Occipital lobe (tissue), 2 donors: ENCODE data around the gene TMEM161B. TPM values are rescaled to one million over a fixed set of nuclear protein-coding genes. Genes with fewer than 3 reads are reported as not detected.
"Not testable (repeated sequence)": the region's sequence is repeated elsewhere in the genome, so short reads cannot be mapped to it uniquely, and the experiment has no call there.

ENCODE experiments used
- DNase-seq: peaks from one replicate; lab custom pipeline; 2025; lab: John Stamatoyannopoulos, UW
- total RNA-seq: library from RNA; depleted of rRNA; stranded (reverse); fragments of >200 nt; gene quantifications from one replicate; pipeline ENCODE4 v1.2.3, GENCODE V29; 2014

Gene TMEM161B
- 58.3 TPM for total RNA-seq

DNA sequence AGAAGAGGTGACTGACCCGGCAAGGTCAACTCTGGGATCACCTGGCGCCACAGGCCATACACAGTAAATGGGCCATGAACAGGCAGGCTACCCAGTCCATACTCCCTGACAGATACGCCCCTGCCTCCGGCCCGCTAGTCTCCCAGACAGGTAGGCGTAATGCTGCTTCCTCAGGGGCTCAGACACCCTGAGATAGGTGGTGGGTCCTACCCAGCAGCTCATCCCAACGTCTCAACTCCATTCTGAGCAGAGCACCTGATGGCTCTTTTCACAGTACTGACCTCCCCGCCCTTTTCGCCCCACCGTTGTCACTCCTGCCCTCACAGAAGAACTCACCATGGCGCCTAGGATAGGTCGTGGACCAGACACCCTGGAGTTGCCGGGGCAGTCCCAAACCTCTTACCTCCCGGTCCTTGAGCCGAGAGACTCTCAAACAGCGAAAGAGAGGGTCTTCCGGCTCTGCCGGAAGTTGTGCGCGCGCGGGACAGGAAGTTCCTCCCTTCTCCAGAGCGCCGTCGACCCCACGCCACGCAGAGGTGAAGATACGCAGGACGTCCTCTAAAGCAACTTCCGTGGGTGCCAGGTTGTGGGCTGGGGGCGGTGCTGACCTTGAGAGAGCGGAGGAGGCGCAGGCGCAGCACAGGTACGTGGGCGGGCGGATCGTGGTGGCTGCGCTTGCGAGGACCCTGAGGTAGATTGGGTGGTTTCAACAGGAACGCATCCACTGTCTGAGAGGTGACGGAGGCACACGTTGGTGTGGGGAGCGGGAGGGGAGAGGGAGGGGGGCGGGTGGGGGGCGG, at the start of gene TMEM161B:
Gene TMEM161B (minus strand): TSS at position 461 of the 800 bp plus-strand sequence. CDS start 122 bp downstream, at position 339.
- DNase-seq = peak; percentile 84

DNA sequence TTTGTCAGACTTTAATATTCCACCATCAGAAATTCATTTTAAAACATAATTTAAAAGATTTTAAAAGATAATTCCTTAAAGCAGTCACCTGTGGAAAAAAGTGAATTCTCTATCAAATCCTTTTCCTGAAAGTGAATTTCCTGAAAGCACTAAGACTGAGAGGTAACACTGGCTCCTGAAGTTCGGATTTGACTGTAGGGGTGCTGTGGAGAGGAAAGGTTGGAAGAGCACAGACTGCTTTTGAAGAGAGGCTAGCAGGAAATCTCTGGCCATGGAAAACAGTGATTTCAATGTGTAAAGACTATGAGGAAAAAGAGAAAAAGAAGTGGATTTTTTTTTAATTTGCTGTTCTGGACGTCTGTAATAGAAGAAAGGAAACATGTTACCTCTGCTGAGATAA, 35.7 kb upstream of the TMEM161B start:
- no peak for DNase-seq

DNA sequence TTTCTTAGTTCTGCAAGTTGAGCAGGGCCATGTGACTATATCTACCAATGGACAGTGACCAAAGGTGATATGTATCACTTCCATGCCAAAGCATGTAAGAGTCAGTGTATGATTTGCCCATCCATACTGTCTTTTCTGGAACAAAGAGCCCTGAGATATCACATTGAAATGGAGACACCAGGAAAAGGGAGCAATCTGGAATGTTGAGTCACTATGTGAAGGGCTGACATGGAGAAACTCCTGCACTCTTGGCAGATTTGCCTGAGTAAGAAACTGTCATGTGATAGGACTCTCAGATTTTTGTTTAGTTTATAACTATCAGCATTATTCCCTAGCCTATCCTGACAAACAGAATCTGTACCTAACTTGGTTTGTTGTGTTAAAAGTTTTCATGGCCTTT, 29.8 kb upstream of the TMEM161B start:
- no peak for DNase-seq

DNA sequence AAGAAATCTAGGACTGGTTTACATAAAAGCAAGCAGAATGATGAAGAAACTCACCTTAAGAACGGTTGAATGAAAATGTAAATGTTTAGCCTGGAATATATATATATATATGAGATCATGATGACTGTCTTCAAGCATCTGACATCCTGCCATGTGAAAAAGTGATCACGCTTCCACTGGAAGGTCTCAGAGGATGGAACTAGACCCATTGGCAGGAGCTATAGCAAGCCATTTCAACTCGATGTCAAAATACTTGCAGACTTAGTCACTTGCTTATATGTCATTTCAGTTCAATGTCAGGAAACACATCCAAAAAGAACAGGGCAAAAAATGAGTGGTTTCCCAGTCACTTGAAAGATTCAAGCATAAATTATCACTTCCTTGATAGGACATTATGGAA, 22.2 kb upstream of the TMEM161B start:
- no peak for DNase-seq

DNA sequence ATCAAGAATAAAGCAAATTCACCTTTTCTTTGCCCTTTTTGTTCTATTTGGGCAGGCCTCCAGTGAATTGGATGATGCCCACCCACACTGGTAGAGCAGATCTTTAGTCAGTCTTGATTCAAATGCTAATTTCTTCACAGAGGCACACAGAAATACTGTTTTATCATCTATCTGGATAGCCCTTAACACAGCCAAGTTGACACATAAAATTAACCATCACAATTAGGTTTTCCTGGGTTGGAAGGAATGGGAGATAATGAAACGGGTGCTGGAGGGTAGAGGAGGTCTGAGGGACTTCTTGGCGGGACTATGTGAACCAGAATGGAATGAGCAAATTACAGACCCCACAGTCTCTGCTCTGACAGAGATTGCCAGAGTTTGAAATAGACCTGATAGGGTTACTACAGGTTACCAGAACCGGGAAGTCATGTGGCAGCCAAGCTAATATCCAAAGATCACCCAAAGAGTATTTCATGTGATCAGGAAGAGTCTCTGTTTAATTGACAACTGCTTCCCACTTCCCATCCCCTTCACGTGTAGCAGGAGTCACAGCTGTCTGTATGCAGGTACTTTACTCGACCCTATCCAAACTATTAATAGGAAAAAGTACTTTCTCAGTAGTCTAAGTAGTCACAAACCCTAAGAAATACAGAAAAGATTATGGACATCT, 20.0 kb upstream of the TMEM161B start:
- DNase-seq = no peak

DNA sequence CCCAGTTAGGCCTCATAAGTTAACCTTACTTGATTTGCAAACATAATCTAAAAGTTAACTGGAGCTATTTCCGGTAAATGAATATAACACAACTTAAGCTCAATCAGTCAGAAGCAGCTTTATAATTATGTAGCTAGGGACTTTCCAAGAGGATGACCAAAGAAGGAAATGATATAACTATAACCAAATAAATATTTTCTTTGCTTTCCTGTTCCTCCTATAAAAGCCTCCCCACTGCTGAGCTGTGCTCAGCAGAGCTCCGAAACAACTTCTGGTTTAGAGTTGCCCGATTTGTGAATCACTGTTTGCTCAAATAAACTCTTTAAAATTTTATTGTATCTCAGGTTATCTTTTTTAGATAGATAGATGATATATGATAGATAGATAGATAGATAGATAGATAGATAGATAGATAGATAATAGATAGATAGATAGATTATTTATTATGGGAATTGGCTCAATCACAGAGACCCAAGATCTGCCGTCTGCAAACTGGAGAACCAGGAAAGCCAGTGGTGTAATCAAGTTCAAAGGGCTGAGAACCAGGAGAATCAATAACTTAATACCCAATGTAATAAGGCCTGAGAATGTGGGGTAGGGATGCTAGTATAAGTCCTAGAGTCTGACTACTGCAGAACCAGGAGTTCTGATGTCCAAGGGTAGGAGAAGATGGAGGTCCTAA, 19.3 kb upstream of the TMEM161B start:
- DNase-seq = no peak

DNA sequence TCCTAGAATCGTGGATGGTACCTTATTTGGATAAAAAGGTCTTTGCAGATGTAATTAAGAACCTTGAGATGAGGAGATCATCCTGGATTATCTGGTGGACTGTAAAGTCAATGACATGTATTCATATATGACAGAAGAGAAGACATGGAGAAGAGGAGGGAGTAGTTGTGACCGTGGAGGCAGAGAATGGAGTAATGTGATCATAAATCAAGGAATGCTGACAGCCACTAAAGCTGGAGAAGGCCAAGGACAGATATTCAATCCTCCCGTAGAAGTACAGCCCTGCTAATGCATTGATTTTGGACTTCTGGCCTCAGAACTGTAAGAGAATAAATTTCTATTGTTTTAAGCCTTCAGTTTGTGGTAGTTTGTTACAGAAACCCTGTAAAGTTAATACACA, 18.7 kb upstream of the TMEM161B start:
- DNase-seq = no peak

DNA sequence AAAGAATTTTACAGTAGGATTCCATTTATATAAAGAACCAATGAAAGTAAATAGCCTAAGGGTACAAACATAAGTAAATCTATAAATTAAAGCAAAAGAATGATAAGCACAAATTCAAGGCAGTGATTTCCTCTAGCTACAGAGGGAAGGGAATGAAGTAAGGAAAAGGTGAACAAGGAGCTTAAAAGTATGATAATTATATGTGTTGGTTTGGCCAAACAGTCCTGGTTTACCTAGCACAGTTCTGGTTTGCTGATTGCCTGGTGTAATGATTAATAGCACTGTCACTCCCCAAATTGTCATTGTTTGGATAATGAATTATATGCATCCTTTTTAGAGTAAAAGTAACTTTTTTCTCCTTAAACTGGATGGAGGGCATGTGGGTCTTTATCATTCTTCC, 15.0 kb upstream of the TMEM161B start:
- DNase-seq = no peak

DNA sequence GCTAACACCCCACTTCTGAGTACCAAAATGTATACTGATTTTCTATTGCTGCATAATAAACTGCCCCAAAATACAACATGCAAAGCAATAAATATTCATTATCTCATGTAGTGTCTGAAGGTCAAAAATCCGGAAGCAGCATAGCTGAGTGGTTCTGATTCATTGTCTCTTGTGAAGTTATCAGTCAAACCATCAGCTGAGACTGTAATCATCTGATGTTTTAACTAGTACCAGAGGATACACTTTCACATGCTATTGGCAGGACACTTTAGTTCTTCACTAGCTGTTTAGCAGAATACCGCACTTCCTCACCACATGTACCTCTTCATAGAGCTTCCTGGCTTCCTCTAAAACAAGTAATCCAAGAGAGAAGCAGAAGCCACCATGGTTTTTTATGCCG, 12.7 kb upstream of the TMEM161B start:
- no peak for DNase-seq

DNA sequence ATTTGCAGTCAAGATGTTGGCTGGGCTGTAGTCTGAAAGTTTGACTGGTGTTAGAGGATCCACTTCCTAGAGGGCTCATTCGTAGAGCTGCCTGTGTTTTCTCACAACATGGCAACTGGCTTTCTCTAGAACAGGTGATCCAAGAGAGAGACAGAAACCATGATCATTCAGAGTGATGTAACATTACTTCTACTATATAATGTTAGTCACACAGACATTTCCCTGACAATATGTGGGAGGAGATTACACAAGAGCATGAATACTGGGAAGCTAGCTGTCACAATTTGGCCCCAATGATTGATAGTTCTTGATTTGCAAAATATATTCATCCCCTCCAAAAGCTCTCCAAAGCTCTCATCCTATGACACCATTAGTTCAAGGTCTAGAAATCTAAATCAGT, 10.9 kb upstream of the TMEM161B start:
- DNase-seq = no peak

DNA sequence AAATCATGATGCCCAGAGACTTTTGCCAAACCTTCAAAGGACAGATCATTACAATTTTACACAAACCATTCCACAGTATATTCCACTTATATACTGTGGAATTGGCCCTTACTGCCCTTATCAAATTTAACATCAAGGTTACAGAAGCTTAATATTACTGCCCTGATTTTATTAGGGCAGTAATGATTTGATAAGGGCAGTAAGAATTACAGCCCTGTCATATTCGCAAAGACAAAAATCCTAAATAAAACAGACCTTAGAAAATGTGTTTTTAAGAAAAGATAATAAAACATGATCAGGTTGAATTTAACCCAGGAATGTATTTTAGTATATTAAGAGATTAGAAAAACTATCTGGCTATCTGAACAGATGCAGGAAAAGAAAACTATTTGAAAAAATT, 7.7 kb upstream of the TMEM161B start:
- DNase-seq = no peak

DNA sequence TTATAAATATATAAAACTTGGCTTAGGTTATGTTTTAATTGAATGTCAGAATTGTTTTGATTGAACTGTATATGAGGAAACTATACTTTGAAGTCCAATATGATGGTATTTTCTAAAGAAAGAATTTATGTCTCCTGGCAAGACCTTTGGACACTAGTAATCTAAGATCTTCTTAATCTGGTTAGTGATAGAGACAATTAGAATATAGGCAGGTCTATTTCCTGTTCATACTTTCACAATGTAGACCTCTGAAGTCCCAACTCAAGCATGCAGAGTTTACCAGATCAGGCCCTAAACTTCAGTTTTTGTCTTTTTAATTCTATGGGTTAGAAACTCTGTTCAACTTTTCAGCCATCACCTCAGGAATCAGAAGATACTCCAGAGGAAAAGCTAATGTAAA, 6.9 kb upstream of the TMEM161B start:
- no peak for DNase-seq

DNA sequence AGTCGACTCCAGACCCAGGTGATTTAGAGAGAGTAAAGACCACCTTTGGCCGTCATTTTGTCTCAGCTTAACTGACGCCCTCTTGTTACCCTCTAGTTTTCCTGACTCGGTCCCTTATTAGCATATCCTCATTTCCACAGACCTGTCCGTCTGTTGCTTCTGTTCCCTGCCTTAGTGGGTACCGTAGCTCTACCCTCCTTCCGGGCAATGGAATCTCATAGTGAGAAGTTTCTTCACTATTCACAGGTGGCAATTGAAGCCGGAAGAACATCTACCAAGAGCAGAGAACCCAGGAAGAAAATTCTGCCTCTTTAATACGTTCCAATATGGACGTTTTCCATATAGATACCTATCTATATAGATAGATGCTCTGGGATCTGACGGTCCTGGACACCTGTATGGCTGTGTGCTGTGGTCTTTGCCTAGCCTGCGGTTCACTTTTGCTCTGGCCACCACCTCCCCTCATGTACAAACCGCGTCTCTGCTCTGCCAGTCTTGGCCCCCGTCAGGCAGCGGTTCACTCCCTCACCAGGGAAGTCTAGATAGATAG, 652 bp upstream of the TMEM161B start:
- no peak for DNase-seq

DNA sequence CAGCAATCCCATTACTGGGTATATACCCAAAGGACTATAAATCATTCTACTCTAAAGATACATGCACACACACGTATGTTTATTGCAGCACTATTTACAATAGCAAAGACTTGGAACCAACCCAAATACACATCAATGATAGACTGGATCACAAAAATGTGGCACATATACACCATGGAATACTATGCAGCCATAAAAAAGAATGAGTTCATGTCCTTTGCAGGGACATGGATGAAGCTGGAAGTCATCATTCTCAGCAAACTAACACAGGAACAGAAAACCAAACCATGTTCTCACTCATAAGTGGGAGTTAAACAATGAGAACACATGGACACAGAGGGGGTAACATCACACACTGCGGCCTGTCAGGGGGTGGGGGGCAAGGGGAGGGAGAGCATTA, 4.1 kb downstream of the TMEM161B start:
- DNase-seq = not testable (repeated sequence)

DNA sequence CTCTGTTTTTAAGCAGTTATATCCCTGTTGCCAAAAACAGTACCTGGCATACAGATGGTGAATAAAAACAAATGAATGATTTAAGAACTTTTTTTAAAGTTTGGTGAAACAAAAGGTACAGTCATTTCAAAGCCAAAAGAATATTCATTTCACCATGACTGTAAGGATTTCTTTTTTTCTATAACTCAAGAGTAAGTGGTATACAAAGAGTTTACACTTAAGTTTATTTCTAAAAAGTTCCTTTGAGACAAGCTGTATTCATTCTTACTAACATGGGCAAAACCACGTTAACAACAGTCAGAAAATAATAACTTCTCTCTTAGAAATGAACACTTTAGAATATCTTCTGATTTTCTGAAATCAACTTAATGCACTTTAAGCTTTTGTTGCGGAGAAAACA, 5.3 kb downstream of the TMEM161B start:
- DNase-seq = no peak

DNA sequence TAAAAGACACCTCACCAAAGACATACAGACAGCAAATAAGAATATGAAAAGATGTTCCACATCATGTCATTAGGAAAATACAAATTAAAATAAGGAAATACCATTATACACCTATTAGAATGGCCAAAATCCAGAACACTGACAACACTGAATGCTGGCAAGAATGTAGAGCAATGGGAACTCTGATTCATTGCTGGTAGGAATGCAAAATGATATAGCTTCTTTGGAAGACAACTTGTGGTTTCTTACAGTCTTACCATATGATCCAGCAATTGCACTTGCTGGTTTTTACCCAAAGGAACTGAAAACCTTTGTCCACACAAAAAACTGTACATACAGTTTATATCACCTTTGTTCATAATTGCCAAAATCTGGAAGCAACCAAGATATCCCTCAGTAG, 6.5 kb downstream of the TMEM161B start:
- no peak for DNase-seq

DNA sequence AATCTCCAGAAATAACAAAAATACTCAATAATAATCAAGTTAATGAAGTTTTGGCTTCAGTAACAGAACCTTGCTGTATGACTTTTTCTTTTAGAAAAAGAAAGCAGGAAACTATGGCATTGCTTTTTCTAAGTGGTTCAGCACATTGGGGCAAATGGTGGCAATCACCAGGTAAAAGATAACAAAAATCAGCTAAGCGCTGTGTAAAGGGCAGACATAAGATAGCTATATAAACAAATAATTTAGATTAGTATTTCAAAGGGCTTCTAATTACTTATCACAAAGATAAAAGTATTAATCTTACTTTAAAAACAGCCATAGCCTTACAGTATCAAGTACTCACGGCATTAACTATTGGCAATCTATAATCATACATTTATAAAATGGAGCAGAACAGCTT, 10.0 kb downstream of the TMEM161B start:
- DNase-seq = no peak

DNA sequence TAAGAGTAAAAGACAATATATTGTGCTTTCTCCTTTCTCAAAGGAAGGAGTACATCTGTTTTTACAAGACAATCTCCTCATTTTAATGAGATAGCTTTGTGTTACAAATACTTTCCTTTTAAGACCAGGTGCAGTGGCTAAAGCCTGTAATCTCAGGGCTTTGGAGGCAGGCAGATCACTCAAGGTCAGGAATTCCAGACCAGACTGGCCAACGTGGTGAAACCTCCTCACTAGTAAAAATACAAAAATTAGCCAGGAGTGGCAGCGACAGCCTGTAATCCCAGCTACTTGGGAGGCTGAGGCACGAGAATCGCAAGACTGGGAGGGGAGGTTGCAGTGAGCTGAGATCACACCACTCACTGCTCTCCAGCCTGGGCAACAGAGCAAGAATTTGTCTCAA, 11.8 kb downstream of the TMEM161B start:
- no peak for DNase-seq

DNA sequence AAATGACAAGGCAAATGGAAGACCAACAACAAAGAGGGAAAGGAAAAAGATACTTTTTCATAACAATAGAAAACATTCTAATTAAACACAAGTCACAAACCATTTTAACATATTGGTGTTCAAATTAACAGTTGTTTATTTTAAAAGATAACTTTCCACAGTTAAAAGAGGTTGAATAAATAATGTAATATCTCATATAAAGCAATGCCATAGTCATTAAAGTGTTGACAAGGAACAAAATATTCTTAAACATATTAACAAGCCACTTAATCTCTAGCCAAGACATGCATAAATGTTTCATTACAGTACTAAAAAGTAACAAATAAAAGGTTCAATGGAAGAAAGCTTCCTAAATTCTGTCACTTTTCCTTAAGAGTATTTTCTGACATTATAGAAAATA, 12.6 kb downstream of the TMEM161B start:
- no peak for DNase-seq

DNA sequence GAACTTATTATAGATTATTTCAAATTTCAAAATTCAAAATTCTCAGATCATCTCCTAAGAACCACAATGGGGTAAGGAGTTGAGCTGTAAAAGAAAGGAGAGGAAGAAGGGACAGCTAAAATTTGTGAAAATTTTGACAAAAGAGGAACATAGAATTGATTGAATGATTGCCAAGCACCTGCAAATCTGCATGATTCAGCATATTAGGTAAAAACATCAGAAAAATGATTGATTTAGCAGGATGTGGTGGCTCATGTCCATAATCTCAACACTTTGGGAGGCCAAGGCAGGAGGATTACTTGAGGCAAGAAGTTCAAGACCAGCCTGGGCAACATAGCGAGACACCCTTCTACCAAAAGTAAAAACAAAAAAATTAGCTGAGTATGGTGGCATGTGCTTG, 14.3 kb downstream of the TMEM161B start:
- DNase-seq = no peak

DNA sequence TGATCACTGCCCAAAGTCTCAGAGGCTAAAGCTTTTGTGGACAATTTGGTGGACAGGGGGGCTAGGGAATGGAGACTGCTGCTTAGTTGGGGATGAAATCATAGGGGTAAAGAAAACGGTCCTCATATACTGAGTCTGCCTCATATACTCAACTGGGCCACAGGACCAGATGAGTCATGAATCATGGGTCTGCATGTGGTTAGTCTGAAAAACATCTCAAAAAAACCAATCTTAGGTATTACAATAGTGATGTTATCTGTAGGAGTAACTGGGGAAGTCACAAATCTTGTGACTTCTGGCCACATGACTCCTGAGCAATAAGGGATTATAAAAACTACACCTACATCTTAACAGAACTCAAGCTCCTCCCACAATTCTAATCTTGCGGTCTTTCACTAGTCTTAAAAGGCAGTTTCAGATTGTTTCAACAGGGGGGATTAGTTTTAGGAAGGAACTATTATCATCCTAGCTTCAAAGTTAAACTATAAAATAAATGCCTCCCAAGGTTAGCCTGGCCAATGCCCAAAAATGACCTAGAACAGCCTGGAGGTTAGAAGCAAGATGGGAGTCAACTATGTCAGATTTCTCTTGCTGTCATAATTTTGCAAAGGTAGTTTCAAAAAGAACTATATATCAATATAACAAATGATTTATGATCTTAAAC, 17.5 kb downstream of the TMEM161B start:
- DNase-seq = no peak

DNA sequence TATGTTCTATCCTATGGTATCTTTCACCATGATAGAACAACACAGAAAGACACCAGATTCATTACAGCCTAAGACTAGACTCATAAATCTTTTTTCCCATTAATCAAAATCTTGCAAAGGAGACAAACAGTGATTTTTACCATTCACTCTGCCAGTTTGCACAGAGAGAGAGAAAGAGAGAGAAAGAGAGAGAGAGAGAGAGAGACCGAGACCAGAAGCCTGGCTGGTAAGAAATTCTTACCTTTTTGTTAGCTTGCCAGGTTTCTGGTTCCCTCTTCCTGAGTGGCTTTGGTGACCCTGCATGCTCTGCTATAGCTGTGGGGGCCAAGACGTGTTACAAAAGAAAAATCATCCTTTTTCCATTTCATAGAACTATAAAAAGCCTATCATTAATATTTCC, 18.6 kb downstream of the TMEM161B start:
- no peak for DNase-seq
